LNCAP (cell line): ENCODE results near the gene RNH1.

Experiments
- CTCF ChIP-seq: fragments of 450-650 bp; IDR thresholded peaks from 2 replicates; pipeline ENCODE4 v1.5.1; 2017; ENCODE audit warnings: mild to moderate bottlenecking

The RNH1 gene

GRCh38 chr11:506995-507726 lies at the start of gene RNH1:
RNH1 (minus strand) TSS chr11:507242; CDS start chr11:502162, 5,080 bp downstream.
- TF ChIP-seq CTCF: no peak

DNA sequence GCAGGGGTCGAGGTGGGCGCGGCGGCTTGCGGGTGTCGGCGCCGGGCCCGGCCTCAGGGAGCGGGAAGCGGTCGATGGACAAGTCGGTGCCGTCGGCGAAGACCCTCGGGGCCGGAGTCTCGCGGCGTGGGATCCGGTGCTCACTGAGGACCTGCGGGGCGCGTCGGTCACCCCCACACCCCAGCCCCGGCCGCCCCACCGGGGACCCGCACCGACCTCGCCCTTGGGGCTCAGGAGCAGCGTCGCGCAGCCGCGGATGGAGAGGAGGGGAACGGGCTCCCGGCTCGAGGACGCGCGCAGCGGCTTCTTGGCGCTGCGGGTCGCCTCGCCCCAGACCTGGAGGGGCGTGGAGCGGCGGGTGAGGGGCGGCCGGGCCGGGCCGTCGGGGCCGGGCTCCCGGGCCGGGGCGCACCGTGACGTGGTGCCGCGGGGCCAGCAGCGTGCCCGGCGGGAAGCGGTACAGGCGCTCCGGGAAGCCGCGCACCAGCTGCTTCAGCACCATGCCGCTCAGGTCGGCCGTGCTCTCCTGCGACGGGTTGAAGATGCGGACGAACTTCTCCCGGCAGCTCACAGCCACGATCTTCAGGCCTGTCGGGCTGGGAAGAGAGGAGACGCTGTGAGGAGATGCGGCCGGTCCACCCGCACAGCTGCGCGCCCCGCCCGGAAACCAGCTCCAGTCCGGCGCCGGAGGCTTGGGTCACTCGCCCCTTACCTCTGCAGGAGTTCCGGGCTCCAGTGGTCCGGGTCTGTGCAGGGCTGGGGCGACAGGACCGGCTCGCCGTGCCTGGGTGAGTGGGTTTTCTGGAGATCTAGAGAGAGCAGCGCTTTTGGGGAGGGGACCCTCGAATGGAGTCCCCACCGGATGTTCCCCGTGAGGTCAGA lies 49.0 kb upstream of the RNH1 start:
- TF ChIP-seq CTCF: no peak

DNA sequence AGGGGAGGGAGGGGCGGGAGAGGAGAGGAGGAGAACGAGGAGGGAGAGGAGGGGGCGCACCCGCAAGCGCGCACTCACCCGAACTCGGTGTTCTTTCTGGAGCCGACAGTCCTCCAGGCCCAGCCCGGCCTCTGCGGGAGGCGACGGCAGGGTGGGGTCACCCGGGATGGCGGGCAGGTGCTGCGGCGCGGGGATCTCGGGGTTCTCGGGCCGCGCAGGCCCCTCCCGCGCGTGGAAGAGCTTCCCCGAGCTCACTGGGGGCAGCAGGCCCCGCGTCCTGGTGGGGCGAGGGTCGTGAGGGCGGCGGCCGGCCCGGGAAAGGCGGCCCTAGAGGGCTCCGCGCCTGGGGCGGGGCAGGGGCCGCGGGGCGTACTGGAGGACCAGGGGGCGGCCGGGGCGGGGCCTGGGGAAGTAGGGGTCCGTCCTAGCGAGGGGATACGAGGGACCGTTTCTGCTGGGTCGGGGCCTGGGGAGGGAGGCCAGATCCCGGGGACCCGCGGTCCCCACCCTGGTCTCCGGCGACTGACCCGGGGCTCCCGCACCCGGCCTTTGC lies 48.3 kb upstream of the RNH1 start:
- no peak for TF ChIP-seq CTCF

- TF ChIP-seq CTCF: peak; percentile 61
Observed at GRCh38 chr11:554428-555226, 47.6 kb upstream of the RNH1 start.

DNA sequence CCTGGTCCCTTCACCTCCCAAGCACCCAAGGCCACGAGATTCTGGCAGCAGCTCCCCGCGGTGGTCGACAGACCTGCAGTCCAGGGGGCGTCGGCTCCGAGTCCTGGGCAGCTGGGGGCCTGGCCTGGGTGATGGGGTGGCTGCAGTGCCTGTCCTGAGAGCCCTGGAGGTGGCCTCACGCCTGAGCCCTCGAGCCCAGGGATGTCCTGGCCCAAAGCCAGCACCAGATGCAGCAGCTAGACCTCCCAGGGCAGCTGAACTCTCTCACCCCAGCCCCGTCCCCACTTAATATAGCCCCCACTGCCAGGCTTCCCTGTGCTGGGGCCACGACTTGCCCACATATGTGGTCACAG lies 46.9 kb upstream of the RNH1 start:
- no peak for TF ChIP-seq CTCF

DNA sequence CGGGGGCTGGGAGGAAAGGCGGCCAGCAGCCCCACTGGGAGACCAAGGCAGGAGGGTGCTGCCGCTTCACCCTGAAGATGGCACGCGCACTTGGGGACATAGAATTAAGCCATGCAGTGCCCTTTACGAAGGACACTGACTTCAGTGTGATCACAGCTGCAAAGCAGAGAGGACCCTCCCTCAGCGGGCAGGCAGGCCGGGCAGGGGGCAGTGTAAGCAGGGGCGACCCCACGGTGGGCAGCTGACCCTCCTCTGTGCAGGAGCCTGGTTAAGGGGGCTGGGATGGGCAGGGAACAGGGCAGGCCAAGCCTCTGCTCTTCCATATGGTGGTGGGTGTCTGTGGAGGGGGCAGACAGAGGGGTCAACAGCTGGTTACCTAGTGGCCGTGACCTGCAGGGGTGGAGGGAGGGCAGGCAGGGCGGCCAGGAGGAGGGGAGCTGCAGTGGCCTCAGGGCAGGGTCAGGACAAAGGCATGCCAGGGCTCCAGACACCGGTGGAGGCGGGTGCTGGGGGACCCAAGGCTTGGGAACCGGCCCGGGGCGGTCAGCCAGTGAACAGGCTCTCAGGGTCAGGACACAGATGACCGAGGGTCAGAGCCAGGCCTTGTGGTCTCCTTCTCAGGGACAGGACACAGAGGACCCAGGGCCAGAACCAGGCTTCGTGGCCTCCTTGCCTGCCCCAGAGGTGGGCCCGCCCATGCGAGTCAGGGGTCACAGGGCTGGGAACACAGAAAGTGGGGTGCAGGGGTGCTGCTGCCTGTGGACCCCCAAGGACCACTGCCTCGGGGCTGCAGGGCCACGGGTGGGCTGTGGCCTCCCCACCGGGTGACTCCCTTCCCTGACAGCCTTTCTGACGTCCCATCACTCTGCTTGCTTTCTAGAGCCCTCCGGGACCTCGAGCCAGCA lies 46.3 kb upstream of the RNH1 start:
- no peak for TF ChIP-seq CTCF
